HCT116 (cell line): ENCODE measurements around the gene INPP5K. TPM values are rescaled to one million over a fixed set of nuclear protein-coding genes. Genes with fewer than 3 reads are reported as not detected.

Experiments
- ATAC-seq: fragments of 200-7000 bp; cut with Tn5 transposase; 2 replicates; pipeline ENCODE4 v1.9.1; 2020; ENCODE audit warnings: mild to moderate bottlenecking, moderate library complexity
- BruUV-seq: library from RNA; stranded (reverse); fragments of 400-500 nt; replicated peaks from 2 replicates; lab custom pipeline; 2021; lab: Mats Ljungman, UMichigan
- CTCF ChIA-PET: fragments of 300-600 bp; sonication (Branson Sonifier 250); formaldehyde crosslinking; loops from one replicate; lab custom pipeline; 2021; ENCODE audit warnings: antibody characterized with exemption; lab: Charles Lee
- POLR2A ChIA-PET: fragments of 300-600, 350-600 bp; sonication (Branson Sonifier 250); formaldehyde crosslinking; loops from one replicate; lab custom pipeline; 2021; ENCODE audit warnings: antibody characterized with exemption; lab: Charles Lee
- RAD21 ChIA-PET, 2 experiments: fragments of 300-600 bp; sonication (Branson Sonifier 250); formaldehyde crosslinking; loops; one replicate each; lab custom pipeline; 2023; ENCODE audit warnings: low total read pairs in 2 of 2; ENCODE audit not compliant: uncharacterized antibody in 2 of 2, unreplicated experiment in 2 of 2, low non-redundant PET in 1 of 2; lab: Charles Lee
- DNase-seq: peaks from one replicate; pipeline ENCODE4 v3.0.0-alpha.2; 2010; ENCODE audit warnings: low read depth, low spot score
- H2AFZ ChIP-seq: fragments of 200-600 bp; shearing (Covaris generic), sonication (generic); 2 replicates; pipeline ENCODE4 v1.6.1; 2017; ENCODE audit warnings: low read depth, mixed run types, mixed read lengths, antibody characterized with exemption, low read length; ENCODE audit not compliant: poor library complexity, severe bottlenecking
- H3K27ac ChIP-seq: 2 replicates; pipeline ENCODE4 v1.5.1; 2012; ENCODE audit warnings: low read depth, low read length
- H3K27me3 ChIP-seq: fragments of 200-600 bp; sonication (generic); 2 replicates; pipeline ENCODE4 v1.6.1; 2016; ENCODE audit warnings: mixed run types, low read length, mixed read lengths; ENCODE audit not compliant: insufficient read depth
- H3K36me3 ChIP-seq, 2 experiments: fragments of 200-500 bp in 1 of 2; fragments of 200-600 bp in 1 of 2; sonication (Bioruptor generic) in 1 of 2; sonication (generic) in 1 of 2; 2 replicates each; pipeline versions ENCODE4 v1.5.1 to v1.6.1; 2014 to 2016; ENCODE audit warnings: low read length in 2 of 2, inconsistent platforms in 1 of 2, mixed read lengths in 1 of 2, mixed run types in 1 of 2; ENCODE audit not compliant: insufficient read depth in 2 of 2, control insufficient read depth in 1 of 2
- H3K4me1 ChIP-seq, 2 experiments: fragments of 200-600 bp in 1 of 2; sonication (generic) in 1 of 2; 2 replicates each; pipeline versions ENCODE4 v1.5.1 to v1.6.1; 2012 to 2017; ENCODE audit warnings: low read length in 2 of 2, inconsistent platforms in 1 of 2, mild to moderate bottlenecking in 1 of 2, mixed read lengths in 1 of 2, mixed run types in 1 of 2, moderate library complexity in 1 of 2; ENCODE audit not compliant: insufficient read depth in 2 of 2, control insufficient read depth in 1 of 2
- H3K4me2 ChIP-seq: fragments of 200-600 bp; sonication (generic); 2 replicates; pipeline ENCODE4 v1.6.1; 2017; ENCODE audit warnings: mixed run types, low read length, mixed read lengths
- H3K4me3 ChIP-seq, 2 experiments: fragments of 200-600 bp in 1 of 2; sonication (generic) in 1 of 2; replicated peaks in 1 of 2; 2 replicates each; pipeline ENCODE4 v1.5.1; 2011 to 2016; ENCODE audit warnings: low read length in 2 of 2, control low read depth in 1 of 2, low read depth in 1 of 2, mild to moderate bottlenecking in 1 of 2, mixed read lengths in 1 of 2, mixed run types in 1 of 2
- H3K79me2 ChIP-seq: fragments of 200-600 bp; sonication (generic); 2 replicates; pipeline ENCODE4 v1.6.1; 2017; ENCODE audit warnings: mild to moderate bottlenecking, mixed run types, low read length, moderate library complexity, mixed read lengths; ENCODE audit not compliant: insufficient read depth
- H3K9ac ChIP-seq: fragments of 200-600 bp; sonication (generic); 2 replicates; pipeline ENCODE4 v1.6.1; 2016; ENCODE audit warnings: low read length, mixed read lengths
- H3K9me2 ChIP-seq: fragments of 200-600 bp; sonication (generic), shearing (Covaris generic); 2 replicates; pipeline ENCODE4 v1.6.1; 2017; ENCODE audit warnings: mixed run types, mild to moderate bottlenecking, moderate library complexity; ENCODE audit not compliant: insufficient read depth
- H3K9me3 ChIP-seq, 2 experiments: fragments of 200-500 bp in 1 of 2; fragments of 200-600 bp in 1 of 2; sonication (Bioruptor generic) in 1 of 2; sonication (generic) in 1 of 2; 2 replicates each; pipeline ENCODE4 v1.6.1; 2014 to 2017; ENCODE audit warnings: low read length in 2 of 2, mixed read lengths in 2 of 2, inconsistent platforms in 1 of 2, low read depth in 1 of 2, mild to moderate bottlenecking in 1 of 2, mixed run types in 1 of 2, moderate library complexity in 1 of 2; ENCODE audit not compliant: control insufficient read depth in 1 of 2, insufficient read depth in 1 of 2
- H4K20me1 ChIP-seq: fragments of 200-600 bp; sonication (generic), shearing (Covaris generic); 2 replicates; pipeline ENCODE4 v1.6.1; 2017; ENCODE audit warnings: mixed run types, mild to moderate bottlenecking, moderate library complexity; ENCODE audit not compliant: insufficient read depth
- EGR1 ChIP-seq: IDR thresholded peaks from 2 replicates; pipeline ENCODE4 v1.6.1; 2012; ENCODE audit warnings: low read depth
- ELF1 ChIP-seq: IDR thresholded peaks from 2 replicates; pipeline ENCODE4 v1.6.1; 2012; ENCODE audit warnings: low read depth, borderline replicate concordance
- JUND ChIP-seq: IDR thresholded peaks from 2 replicates; pipeline ENCODE4 v1.6.1; 2012
- POLR2A ChIP-seq: IDR thresholded peaks from 2 replicates; pipeline ENCODE4 v1.7.0; 2011; ENCODE audit warnings: borderline replicate concordance; ENCODE audit not compliant: insufficient read depth, insufficient read length; ENCODE audit errors: extremely low read depth
- POLR2AphosphoS5 ChIP-seq: IDR thresholded peaks from 2 replicates; pipeline ENCODE4 v1.6.1; 2011; ENCODE audit warnings: mild to moderate bottlenecking, low read depth, low read length, moderate library complexity
- SIN3A ChIP-seq: IDR thresholded peaks from 2 replicates; pipeline ENCODE4 v1.6.1; 2012; ENCODE audit warnings: low read depth
- SP1 ChIP-seq: IDR thresholded peaks from 2 replicates; pipeline ENCODE4 v1.6.1; 2012; ENCODE audit warnings: low read depth
- ZFX ChIP-seq: fragments of 450-650 bp; IDR thresholded peaks from 2 replicates; pipeline ENCODE4 v1.6.1; 2017
- intact Hi-C: fragments of 100-400 bp; cut with micrococcal nuclease; formaldehyde crosslinking; loops from 2 replicates; pipeline ENCODE4 v1.10.0; 2022
- total RNA-seq: library from RNA; stranded (reverse); gene quantifications from one replicate; pipeline ENCODE4 v1.2.1, GENCODE V29; 2021; ENCODE audit not compliant: unreplicated experiment
- TF ChIP-seq, protein P1 (sequence below): IDR thresholded peaks from 2 replicates; pipeline ENCODE4 v1.6.1; 2012

The INPP5K gene
- total RNA-seq, 1 experiment from 2014 or later = 25.6 TPM

DNA sequence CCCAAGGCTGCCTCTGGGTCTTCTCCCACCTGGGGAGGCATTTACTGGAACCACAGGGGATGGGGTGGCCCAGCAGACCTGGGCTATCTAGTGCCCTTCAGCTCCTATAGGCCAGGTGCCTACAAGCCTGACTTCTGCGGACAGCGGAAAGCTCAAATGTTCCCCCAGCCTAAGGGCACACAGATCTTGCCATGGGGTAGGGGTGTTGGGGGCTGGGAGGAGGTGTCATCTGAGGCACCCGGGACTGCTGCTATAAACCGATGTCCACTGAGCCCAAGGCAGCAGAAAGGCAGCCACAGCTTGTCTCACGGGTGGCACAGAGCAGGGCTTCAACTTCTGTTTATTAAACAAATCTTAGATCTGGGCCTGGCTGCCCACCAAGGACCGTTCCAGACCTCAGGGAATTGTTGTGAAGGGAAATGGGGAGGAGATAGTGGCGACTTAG lies 27.6 kb downstream of the INPP5K start:
- no peak for DNase-seq
- intact Hi-C loops = loop anchor here (10.0 kb wide), 1 partner anchor 146 kb away; no protein-coding TSS in a partner anchor
- ChIA-PET CTCF (no interaction called here), RAD21 (no interaction called here), POLR2A (interaction anchor here (2.0 to 2.5 kb wide), 2 partner anchors 26 to 28 kb away, joined by 9 to 14 read pairs; partner anchors contain the start of gene INPP5K)
- Histone ChIP-seq H3K27ac (peak overlapping the region; percentile 99), H3K36me3 (0 out of 4 replicates have a peak, but pooled peaks cover 0 to 3% of the 10 kb centered on the region in 2 experiments), H3K9me3 (no peaks in the 10 kb centered on the region), H3K4me3 (peak overlapping the region; percentile 70 to 71), H3K9me2 (no peaks in the 10 kb centered on the region), H4K20me1 (no peaks in the 10 kb centered on the region), H3K27me3 (no peaks in the 10 kb centered on the region), H2AFZ (no peak overlapping the region), H3K4me1 (peaks cover 27 to 76% of the 10 kb centered on the region in 2 experiments), H3K9ac (peak overlapping the region; percentile 95), H3K79me2 (peaks cover 49% of the 10 kb centered on the region), H3K4me2 (peak overlapping the region; percentile 99)
- no TSS peak for BruUV-seq
- ATAC-seq = no peak
- TF ChIP-seq ELF1 (no peak), JUND (no peak), ZFX (0 out of 2 replicates have a peak, but pooled peaks have one; percentile 10)

DNA sequence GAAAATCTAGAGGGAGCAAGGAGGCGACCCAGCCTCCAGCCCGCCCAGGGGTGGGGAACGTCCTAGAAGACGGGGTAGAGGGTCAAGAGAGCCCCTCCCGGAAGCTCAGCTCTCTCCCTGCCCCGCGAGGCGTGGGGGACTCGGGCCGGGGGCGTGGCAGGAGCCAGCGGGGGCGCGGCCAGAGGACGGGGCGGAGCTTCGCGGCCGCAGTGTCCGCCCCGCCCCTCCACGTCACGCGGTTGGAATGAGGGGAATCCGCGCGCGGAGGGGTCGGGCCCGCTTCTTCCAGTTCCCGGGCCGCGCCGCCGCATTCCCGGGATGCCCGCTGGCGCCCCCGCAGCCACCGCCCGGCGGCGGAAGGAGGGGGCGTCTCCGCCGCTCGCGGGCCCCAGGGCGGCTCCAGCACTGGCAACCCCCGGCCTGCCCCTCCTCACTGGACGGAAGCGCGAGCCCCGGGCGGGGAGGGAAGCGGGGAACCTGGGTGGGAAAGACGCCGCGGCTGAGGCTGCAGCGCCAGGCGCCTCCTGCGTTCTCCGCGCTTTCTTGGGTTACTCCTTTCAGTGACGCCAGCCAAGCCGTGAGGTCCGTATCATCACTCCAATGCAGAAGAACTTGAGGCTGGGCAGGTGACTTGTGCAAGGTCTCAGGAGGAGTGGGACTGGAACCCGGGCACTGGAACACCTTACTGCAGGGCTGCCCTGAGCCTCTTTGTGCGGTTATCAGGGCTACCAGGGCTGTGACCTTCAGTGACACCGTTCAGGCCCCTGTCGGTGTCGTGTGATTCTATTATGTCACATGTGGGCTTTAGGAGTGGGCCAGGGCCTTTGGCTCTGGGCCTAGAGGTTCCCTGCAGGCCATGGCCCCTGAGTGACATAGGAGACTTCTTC lies 28.2 kb downstream of the INPP5K start:
- H3K4me2 ChIP-seq = peak overlapping the region; percentile 99
- CTCF ChIA-PET = interaction anchor here (0.7 to 1.4 kb wide), 4 partner anchors 27 to 161 kb away, joined by 3 to 4 read pairs (median 3); no protein-coding TSS in a partner anchor
- H3K27ac ChIP-seq = peak overlapping the region; percentile 99
- peak overlapping the region; percentile 70 to 71 for H3K4me3 ChIP-seq
- peaks cover 3 to 7% of the 10 kb centered on the region in 2 experiments; a peak in 2 of 4 replicates for H3K36me3 ChIP-seq
- intact Hi-C loops = loop anchor here (10.0 kb wide), 1 partner anchor 147 kb away; no protein-coding TSS in a partner anchor
- peak; percentile 35 for ATAC-seq
- BruUV-seq = TSS peak; percentile 68
- no peaks in the 10 kb centered on the region for H3K9me2 ChIP-seq
- peaks cover 27 to 76% of the 10 kb centered on the region in 2 experiments for H3K4me1 ChIP-seq
- TF ChIP-seq POLR2AphosphoS5 (peak; percentile 72), EGR1 (peak; percentile 92), SP1 (no peak; the same call in none of the 2 replicates), POLR2A (peak; percentile 59), SIN3A (peak; percentile 55)
- TF ChIP-seq, protein P1, sequence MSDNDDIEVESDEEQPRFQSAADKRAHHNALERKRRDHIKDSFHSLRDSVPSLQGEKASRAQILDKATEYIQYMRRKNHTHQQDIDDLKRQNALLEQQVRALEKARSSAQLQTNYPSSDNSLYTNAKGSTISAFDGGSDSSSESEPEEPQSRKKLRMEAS = peak; percentile 45; the same call in 1 of the 2 replicates
- TF ChIP-seq, all 23 proteins: peak for 5
- no peaks in the 10 kb centered on the region for H3K27me3 ChIP-seq
- H4K20me1 ChIP-seq = no peaks in the 10 kb centered on the region
- RAD21 ChIA-PET = interaction anchor here in 1 of 2 experiments (1.2 to 1.5 kb wide), 3 partner anchors 25 to 34 kb away, joined by 3 to 4 read pairs (median 3); no protein-coding TSS in a partner anchor
- no peak overlapping the region for H2AFZ ChIP-seq
- H3K9ac ChIP-seq = peak overlapping the region; percentile 95
- POLR2A ChIA-PET = interaction anchor here (0.8 to 2.5 kb wide), 4 partner anchors 11 to 88 kb away, joined by 3 to 14 read pairs (median 6); partner anchors contain the start of genes INPP5K and YWHAE
- DNase-seq = no peak
- H3K79me2 ChIP-seq = peaks cover 53% of the 10 kb centered on the region
- no peaks in the 10 kb centered on the region for H3K9me3 ChIP-seq
